ENCODE measurements around the gene RAD51B.

- no peak for TF ChIP-seq CTCF (IDR thresholded peaks at IDR 0.05)
- no peak for TF ChIP-seq POLR2A (IDR thresholded peaks at IDR 0.05)
These were observed 424.0 kb downstream of the RAD51B start for GRCh38 chr14:68243450-68244010.

All from thyroid gland (tissue), 4 donors.